Mucosa of descending colon (tissue), 3 donors: ENCODE results near the gene PITX3. TPM values are rescaled to one million over a fixed set of nuclear protein-coding genes. Genes with fewer than 3 reads are reported as not detected.

Source experiments
- ATAC-seq: fragments of 200-7000 bp; cut with Tn5 transposase; one replicate; pipeline ENCODE4 v1.9.1; 2020; ENCODE audit warnings: mild to moderate bottlenecking, moderate library complexity
- DNase-seq, 3 donors: peaks; one replicate each; pipeline ENCODE4 v3.0.0-alpha.2; 2020
- H3K36me3 ChIP-seq: fragments of 200-600 bp; one replicate; pipeline ENCODE4 v1.8.0; 2021; ENCODE audit warnings: low read depth, mild to moderate bottlenecking
- H3K4me1 ChIP-seq: fragments of 200-600 bp; one replicate; pipeline ENCODE4 v1.8.0; 2021; ENCODE audit warnings: low read depth, mild to moderate bottlenecking
- H3K4me3 ChIP-seq: fragments of 200-600 bp; one replicate; pipeline ENCODE4 v1.8.0; 2021; ENCODE audit warnings: mild to moderate bottlenecking
- H3K9me3 ChIP-seq: fragments of 200-600 bp; one replicate; pipeline ENCODE4 v1.8.0; 2021; ENCODE audit warnings: mild to moderate bottlenecking
- CTCF ChIP-seq: fragments of 200-600 bp; IDR thresholded peaks from one replicate; pipeline ENCODE4 v1.8.0; 2022; ENCODE audit warnings: antibody characterized with exemption, mild to moderate bottlenecking
- intact Hi-C, 2 donors: fragments of 100-400 bp; cut with DNase I in 1 of 2; cut with micrococcal nuclease in 1 of 2; formaldehyde crosslinking; loops; one replicate each; pipeline versions ENCODE4 v1.11.0 to v1.11.1; 2022; cut with DNase I, micrococcal nuclease
- total RNA-seq, 3 donors: library from RNA; stranded (reverse); fragmentation: NEBNext Ultra II Directional in 2 of 3; extraction: Animal tissue kit (Norgen Biotek cat#: 25700) in 2 of 3; gene quantifications; one replicate each; pipeline versions ENCODE4 v1.2.1 to v1.2.4, GENCODE V29; 2021 to 2023
- donor health status: DM: no; HTN: no; CAD: no; lungs with moderate emphysema.
- donor health status: DM: no; HTN: no; CAD: no.
- donor health status: DM: no; HTN: yes; CAD: no.

Gene PITX3
- total RNA-seq, 3 donors from 2014 or later = not detected

GRCh38 chr10:102234888-102235597, 6.3 kb downstream of the PITX3 start:
- Histone ChIP-seq H3K4me3 (no peak overlapping the region), H3K9me3 (no peaks in the 10 kb centered on the region), H3K4me1 (peaks cover 15% of the 10 kb centered on the region), H3K36me3 (no peaks in the 10 kb centered on the region)
- intact Hi-C loops = no loop called here
- no peak for TF ChIP-seq CTCF
- DNase-seq (no peak), ATAC-seq (no peak)

DNA sequence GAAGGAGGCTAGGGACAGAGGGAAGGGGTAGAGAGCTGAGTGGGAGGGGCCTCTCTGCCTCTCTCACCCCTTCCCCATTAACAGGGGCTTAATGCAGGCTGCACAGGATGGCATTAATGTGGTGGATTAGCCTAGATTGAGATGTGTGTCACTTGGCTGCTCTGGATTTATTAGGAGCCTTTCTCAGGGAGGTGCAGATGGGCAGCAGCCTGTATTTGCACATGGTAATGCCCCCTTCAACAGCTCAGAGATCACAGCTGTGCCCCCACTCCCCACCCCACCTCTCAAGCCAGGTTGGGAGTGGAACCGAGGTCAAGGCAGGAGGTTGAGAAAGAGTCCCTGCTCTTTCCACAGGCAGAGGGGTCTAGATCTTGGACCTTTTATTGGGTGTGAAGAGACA, 7.3 kb downstream of the PITX3 start:
- H3K9me3 ChIP-seq = no peaks in the 10 kb centered on the region
- H3K36me3 ChIP-seq = no peaks in the 10 kb centered on the region
- H3K4me1 ChIP-seq = peaks cover 18% of the 10 kb centered on the region
- TF ChIP-seq CTCF = no peak
- intact Hi-C loops = no loop called here
- no peak overlapping the region for H3K4me3 ChIP-seq
- DNase-seq (no peak), ATAC-seq (no peak)

DNA sequence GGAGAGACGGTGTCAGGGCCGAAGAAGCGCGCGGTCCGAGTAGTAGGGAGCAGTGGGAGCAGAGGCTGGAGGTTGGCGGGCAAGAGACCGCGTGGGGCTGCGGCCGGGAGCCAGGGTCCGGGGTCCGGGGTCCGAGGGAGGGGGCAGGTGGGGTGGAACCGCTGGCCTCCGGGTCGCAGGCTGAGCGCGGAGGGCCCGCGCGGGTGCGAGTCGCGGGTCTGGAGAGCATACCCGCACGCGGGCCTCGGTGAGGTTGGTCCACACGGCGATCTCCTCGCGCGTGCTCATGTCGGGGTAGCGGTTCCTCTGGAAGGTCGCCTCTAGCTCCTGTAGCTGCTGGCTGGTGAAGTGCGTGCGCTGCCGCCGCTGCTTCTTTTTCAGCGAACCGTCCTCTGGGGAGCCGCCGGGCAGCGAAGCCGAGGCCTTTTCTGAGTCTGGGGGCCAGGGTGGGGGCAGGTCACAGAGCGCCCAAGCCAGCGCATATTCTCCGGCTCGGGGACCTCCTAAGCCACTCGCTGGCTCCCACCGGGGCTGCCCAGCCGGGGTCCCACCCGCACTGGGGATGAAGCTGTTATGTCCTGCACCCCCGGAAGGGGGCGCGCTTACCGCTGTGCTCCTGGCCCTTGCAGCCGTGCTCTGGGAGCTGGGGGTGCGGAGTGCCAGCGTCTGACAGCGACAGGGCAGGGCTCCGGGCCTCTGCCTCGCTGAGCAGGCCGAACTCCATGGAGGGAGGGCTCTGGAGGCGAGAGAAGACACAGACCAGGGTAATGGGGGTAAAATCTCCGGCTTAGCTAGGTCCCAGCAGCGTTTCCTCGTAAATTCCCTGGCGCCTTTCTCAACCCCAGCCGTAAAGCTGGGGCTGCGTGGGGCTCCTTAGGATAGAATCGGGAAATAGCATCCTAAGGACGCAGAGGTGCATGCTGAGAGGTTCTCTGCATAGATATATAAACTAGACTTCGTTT, 9.7 kb downstream of the PITX3 start:
- DNase-seq (peak; percentile 71 to 77 (median 74)), ATAC-seq (peak; percentile 80)
- intact Hi-C loops = no loop called here
- no peak overlapping the region for H3K4me3 ChIP-seq
- H3K4me1 ChIP-seq = peaks cover 18% of the 10 kb centered on the region
- TF ChIP-seq CTCF = peak; percentile 92
- no peaks in the 10 kb centered on the region for H3K36me3 ChIP-seq
- no peaks in the 10 kb centered on the region for H3K9me3 ChIP-seq

GRCh38 chr10:102230861-102231356, 10.4 kb downstream of the PITX3 start:
- Histone ChIP-seq H3K36me3 (no peaks in the 10 kb centered on the region), H3K4me1 (peaks cover 25% of the 10 kb centered on the region), H3K9me3 (no peaks in the 10 kb centered on the region), H3K4me3 (no peak overlapping the region)
- no peak for TF ChIP-seq CTCF
- DNase-seq (peak; percentile 57 to 68 (median 62)), ATAC-seq (peak; percentile 19)
- intact Hi-C loops = no loop called here

GRCh38 chr10:102230264-102230860, 10.9 kb downstream of the PITX3 start:
- H3K4me1 ChIP-seq = peaks cover 27% of the 10 kb centered on the region
- intact Hi-C loops = no loop called here
- H3K36me3 ChIP-seq = no peaks in the 10 kb centered on the region
- TF ChIP-seq CTCF = no peak
- DNase-seq (peak; percentile 29 to 62 (median 54)), ATAC-seq (peak; percentile 21)
- H3K4me3 ChIP-seq = no peak overlapping the region
- H3K9me3 ChIP-seq = no peaks in the 10 kb centered on the region
